Panc1 (cell line): ENCODE data around the gene AKAP6.

ENCODE experiments used
- CTCF ChIP-seq: fragments of 450-650 bp; IDR thresholded peaks from 2 replicates; pipeline ENCODE4 v1.5.1; 2017; ENCODE audit warnings: mild to moderate bottlenecking
- POLR2AphosphoS5 ChIP-seq: IDR thresholded peaks from 2 replicates; pipeline ENCODE4 v1.6.1; 2012; ENCODE audit warnings: mild to moderate bottlenecking, low read depth, low read length, moderate library complexity
- TF ChIP-seq, protein P1 (sequence below), 2 experiments: IDR thresholded peaks; 2 replicates each; pipeline ENCODE4 v1.6.1; 2011 to 2012; ENCODE audit warnings: low read depth in 2 of 2, control low read depth in 1 of 2, low read length in 1 of 2, mild to moderate bottlenecking in 1 of 2, moderate library complexity in 1 of 2; ENCODE audit not compliant: insufficient read depth in 1 of 2

- TF ChIP-seq CTCF, result no peak
- TF ChIP-seq, protein P1, sequence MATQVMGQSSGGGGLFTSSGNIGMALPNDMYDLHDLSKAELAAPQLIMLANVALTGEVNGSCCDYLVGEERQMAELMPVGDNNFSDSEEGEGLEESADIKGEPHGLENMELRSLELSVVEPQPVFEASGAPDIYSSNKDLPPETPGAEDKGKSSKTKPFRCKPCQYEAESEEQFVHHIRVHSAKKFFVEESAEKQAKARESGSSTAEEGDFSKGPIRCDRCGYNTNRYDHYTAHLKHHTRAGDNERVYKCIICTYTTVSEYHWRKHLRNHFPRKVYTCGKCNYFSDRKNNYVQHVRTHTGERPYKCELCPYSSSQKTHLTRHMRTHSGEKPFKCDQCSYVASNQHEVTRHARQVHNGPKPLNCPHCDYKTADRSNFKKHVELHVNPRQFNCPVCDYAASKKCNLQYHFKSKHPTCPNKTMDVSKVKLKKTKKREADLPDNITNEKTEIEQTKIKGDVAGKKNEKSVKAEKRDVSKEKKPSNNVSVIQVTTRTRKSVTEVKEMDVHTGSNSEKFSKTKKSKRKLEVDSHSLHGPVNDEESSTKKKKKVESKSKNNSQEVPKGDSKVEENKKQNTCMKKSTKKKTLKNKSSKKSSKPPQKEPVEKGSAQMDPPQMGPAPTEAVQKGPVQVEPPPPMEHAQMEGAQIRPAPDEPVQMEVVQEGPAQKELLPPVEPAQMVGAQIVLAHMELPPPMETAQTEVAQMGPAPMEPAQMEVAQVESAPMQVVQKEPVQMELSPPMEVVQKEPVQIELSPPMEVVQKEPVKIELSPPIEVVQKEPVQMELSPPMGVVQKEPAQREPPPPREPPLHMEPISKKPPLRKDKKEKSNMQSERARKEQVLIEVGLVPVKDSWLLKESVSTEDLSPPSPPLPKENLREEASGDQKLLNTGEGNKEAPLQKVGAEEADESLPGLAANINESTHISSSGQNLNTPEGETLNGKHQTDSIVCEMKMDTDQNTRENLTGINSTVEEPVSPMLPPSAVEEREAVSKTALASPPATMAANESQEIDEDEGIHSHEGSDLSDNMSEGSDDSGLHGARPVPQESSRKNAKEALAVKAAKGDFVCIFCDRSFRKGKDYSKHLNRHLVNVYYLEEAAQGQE (IDR thresholded peaks at IDR 0.05; ENCODE audit: insufficient read depth in 1 of 2, low read depth in 2 of 2, low read length in 1 of 2), result no peak
- no peak for TF ChIP-seq POLR2AphosphoS5
These were observed 67.8 kb downstream of the AKAP6 start for GRCh38 chr14:32396885-32397284.
